Muscle layer of duodenum (tissue), 2 donors: ENCODE data around the gene WDHD1.
"Not testable (repeated sequence)": the region's sequence is repeated elsewhere in the genome, so short reads cannot be mapped to it uniquely, and the experiment has no call there.

Source experiments
- H3K27ac ChIP-seq: one replicate; pipeline ENCODE4 v1.7.0; 2013; ENCODE audit warnings: mild to moderate bottlenecking, low read length
- H3K27me3 ChIP-seq: one replicate; pipeline ENCODE4 v1.7.0; 2013; ENCODE audit warnings: low read depth, mild to moderate bottlenecking, control low read depth, low read length
- H3K36me3 ChIP-seq, 2 donors: one replicate each; pipeline ENCODE4 v1.7.0; 2013; ENCODE audit warnings: low read length in 2 of 2, control low read depth in 1 of 2, mild to moderate bottlenecking in 1 of 2; ENCODE audit not compliant: insufficient read depth in 2 of 2, control insufficient read depth in 1 of 2
- H3K4me1 ChIP-seq, 2 donors: one replicate each; pipeline ENCODE4 v1.7.0; 2013; ENCODE audit warnings: low read length in 2 of 2, mild to moderate bottlenecking in 2 of 2, control low read depth in 1 of 2, moderate library complexity in 1 of 2; ENCODE audit not compliant: insufficient read depth in 2 of 2, control insufficient read depth in 1 of 2
- H3K4me3 ChIP-seq, 2 donors: one replicate each; pipeline ENCODE4 v1.7.0; 2013; ENCODE audit warnings: low read length in 2 of 2, low read depth in 1 of 2, mild to moderate bottlenecking in 1 of 2
- H3K9me3 ChIP-seq, 2 donors: one replicate each; pipeline ENCODE4 v1.7.0; 2013; ENCODE audit warnings: low read length in 2 of 2, control low read depth in 1 of 2, mild to moderate bottlenecking in 1 of 2; ENCODE audit not compliant: control insufficient read depth in 1 of 2
- donor health status: healthy.

The WDHD1 gene

DNA sequence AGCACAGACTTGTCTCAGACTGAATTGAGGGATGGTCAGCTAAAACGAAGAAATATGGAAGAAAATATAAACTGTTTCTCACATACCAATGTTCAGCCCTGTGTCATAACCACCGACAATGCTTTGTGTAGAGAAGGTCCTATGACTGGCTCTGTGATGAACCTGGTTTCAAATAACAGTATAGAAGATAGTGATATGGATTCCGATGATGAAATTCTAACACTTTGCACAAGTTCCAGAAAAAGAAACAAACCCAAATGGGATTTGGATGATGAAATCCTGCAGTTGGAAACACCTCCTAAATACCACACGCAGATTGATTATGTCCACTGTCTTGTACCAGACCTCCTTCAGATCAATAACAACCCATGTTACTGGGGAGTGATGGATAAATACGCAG is 16.6 kb upstream of the WDHD1 start:
- no peaks in the 10 kb centered on the region for H3K27me3 ChIP-seq

DNA sequence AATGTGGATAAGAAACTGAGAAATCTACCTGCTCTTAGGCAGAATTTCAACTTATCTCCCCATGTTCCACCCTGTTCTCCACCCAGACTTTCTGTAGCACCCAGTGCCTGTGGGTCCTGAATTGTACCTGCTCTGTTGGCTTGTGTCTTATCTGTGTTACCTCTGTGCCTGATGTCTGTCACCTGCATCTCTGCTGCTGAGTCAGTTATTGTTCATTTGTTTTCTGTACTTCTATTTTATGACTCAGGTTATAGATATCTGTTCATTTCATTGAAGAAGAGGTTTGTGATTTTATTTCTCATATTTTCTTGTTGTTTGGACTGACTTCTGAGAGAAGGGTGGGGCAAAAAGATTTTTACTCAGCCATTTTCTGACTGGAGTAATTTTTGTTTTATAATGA is 11.8 kb upstream of the WDHD1 start:
- H3K4me1 ChIP-seq, result no peaks in the 10 kb centered on the region
- no peaks in the 10 kb centered on the region for H3K9me3 ChIP-seq
- no peak overlapping the region for H3K4me3 ChIP-seq
- no peaks in the 10 kb centered on the region for H3K27me3 ChIP-seq
- no peak overlapping the region for H3K27ac ChIP-seq
- H3K36me3 ChIP-seq, result peaks cover 15 to 20% of the 10 kb centered on the region in 2 donors

More for the DNA sequence above, 16.6 kb upstream of the WDHD1 start:
- H3K4me3 ChIP-seq, result no peak overlapping the region
- no peaks in the 10 kb centered on the region for H3K4me1 ChIP-seq
- no peak overlapping the region for H3K27ac ChIP-seq
- no peaks in the 10 kb centered on the region for H3K9me3 ChIP-seq
- H3K36me3 ChIP-seq, result peaks cover 18 to 21% of the 10 kb centered on the region in 2 donors

DNA sequence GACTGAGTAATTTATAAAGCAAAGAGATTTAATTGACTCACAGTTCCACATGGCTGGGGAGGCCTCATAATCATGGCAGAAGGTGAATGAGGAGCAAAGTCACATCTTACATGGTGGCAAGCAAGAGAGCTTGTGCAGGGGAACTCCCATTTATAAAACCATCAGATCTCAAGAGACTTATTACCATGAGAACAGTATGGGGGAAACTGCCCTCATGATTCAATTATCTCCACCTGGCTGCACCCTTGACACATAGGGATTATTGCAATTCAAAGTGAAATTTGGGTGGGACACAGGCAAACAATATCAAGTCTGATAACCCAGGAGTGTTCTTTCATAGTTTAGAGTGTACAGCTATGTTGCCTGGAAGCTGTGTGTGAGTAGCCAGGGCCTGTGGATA is 11.1 kb upstream of the WDHD1 start:
- H3K4me1 ChIP-seq, H3K4me3 ChIP-seq, H3K9me3 ChIP-seq, H3K27ac ChIP-seq, H3K27me3 ChIP-seq: not testable (repeated sequence)
- peaks cover 8 to 13% of the 10 kb centered on the region in 2 donors for H3K36me3 ChIP-seq

DNA sequence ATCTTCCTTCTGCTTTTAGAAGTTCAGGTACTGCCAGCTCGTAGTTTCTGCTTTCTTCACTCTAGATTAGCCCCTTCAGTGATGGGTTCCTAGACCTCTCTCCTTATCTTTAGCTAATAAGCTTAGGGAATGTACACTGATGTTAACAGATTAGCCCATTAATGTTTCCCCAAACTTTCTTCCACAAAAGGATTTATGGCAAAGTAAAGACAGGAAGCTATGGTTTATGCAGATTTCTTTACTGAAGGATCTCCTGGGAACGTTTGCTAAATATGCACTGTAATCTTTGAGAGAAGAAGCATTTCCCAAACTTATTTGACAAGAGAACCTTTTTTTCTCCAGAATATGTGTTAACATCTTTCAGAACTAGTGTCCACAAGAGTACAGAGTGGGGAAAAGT is 4.3 kb upstream of the WDHD1 start:
- Histone ChIP-seq H3K27ac (no peak overlapping the region), H3K27me3 (no peaks in the 10 kb centered on the region), H3K4me3 (no peak overlapping the region), H3K36me3 (peaks cover 0 to 6% of the 10 kb centered on the region in 2 donors), H3K4me1 (peaks cover 8 to 26% of the 10 kb centered on the region in 2 donors), H3K9me3 (no peaks in the 10 kb centered on the region)

DNA sequence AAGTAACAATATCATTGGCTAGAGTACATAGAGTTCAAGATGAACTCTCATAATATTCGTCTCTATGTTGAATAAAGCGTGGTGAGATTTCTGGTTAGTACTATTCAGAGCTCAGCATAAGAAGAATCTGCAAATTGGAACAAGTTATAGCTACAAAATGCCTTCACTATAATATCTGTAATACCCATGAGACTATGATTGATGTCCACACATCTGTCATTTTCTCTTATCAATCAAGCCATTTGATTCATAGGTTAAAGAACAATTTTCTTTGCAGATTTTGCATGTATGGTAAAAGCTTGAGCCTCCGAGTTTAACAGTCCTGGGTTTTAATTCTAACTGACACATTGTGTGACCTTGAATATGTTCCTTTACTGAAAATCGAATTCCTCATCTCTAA is 1.6 kb upstream of the WDHD1 start:
- Histone ChIP-seq H3K9me3 (no peaks in the 10 kb centered on the region), H3K4me1 (peaks cover 8 to 29% of the 10 kb centered on the region in 2 donors), H3K36me3 (no peaks in the 10 kb centered on the region), H3K4me3 (peak overlapping the region; percentile 90 to 96), H3K27ac (no peak overlapping the region), H3K27me3 (no peaks in the 10 kb centered on the region)

DNA sequence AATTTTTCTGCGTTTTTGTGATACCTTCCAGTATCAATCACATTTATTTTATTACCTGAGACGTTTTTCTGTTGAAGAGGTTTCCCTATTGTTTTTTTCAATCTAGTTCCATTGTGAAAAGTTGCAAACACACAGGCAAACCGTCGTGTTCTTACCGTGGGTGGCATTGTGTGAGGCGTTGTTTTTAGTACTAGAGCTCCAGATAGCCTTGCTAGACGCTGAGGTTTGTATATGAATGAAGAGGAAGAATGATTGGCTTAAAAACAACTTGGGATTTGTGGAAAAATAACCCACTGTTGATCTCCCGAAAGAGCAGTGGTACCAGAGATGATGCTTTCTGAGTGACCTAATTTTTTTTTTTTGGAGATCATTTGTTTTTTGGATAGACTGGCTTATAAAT is 1.2 kb upstream of the WDHD1 start:
- Histone ChIP-seq H3K27ac (no peak overlapping the region), H3K4me3 (peak overlapping the region; percentile 90 to 96), H3K36me3 (no peaks in the 10 kb centered on the region), H3K27me3 (no peaks in the 10 kb centered on the region), H3K4me1 (peaks cover 8 to 29% of the 10 kb centered on the region in 2 donors), H3K9me3 (no peaks in the 10 kb centered on the region)

DNA sequence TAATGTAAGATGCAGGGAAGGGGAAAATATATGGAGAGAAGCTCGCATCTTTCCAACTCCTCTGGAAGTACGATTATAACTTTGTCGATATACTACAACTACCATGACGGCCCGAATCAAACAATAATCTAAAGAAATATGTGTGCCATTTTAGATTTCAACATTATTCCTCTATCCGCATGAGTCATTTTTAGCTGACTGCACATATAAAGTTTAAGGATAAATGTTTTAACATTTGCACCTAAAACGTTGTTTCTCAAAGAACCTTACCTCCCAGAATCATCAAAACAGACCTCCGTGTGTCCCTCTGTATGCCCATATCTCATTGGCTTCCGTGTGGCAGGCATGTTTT is 482 bp downstream of the WDHD1 start:
- peak overlapping the region; percentile 90 to 96 for H3K4me3 ChIP-seq
- H3K27ac ChIP-seq, result peak overlapping the region; percentile 75
- H3K9me3 ChIP-seq, result no peaks in the 10 kb centered on the region
- no peaks in the 10 kb centered on the region for H3K36me3 ChIP-seq
- H3K27me3 ChIP-seq, result no peaks in the 10 kb centered on the region
- H3K4me1 ChIP-seq, result peaks cover 8 to 28% of the 10 kb centered on the region in 2 donors

DNA sequence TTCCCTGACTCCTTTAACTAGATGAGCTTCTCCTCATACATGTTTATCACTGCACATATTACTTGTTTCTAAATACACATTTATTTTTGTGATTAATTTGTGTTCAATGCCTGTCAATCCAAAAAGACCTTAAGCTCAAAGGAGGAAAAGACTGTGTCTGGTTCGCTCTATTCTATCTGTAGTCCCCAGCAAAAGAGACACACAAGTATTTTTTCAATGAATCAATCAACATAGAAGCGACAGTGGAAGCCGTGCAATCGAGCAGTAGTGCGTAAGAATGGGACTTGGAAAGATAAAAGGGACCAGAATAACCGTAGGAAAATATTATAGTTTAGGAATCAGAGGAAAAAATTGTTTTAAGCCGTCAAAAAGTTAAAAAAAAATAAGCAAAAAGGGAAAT is 951 bp downstream of the WDHD1 start:
- peaks cover 8 to 24% of the 10 kb centered on the region in 2 donors for H3K4me1 ChIP-seq
- H3K27me3 ChIP-seq, result no peaks in the 10 kb centered on the region
- H3K4me3 ChIP-seq, result peak overlapping the region; percentile 90 to 96
- no peak overlapping the region for H3K27ac ChIP-seq
- no peaks in the 10 kb centered on the region for H3K9me3 ChIP-seq
- no peaks in the 10 kb centered on the region for H3K36me3 ChIP-seq

DNA sequence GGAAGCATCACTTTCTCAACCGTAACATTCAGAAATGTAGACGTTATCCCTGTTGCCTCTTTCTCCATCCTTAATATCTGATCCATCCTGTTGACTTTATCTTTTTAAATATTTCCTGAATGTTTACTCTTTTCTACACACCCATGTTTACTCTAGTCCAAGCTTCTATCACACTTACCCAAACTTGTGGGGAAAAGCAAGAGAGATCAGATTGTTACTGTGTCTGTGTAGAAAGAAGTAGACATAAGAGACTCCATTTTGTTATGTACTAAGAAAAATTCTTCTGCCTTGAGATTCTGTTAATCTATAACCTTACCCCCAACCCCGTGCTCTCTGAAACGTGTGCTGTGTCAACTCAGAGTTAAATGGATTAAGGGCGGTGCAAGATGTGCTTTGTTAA is 2.5 kb downstream of the WDHD1 start:
- peaks cover 8 to 23% of the 10 kb centered on the region in 2 donors for H3K4me1 ChIP-seq
- not testable (repeated sequence) for H3K27ac ChIP-seq, H3K4me3 ChIP-seq, H3K36me3 ChIP-seq, H3K9me3 ChIP-seq, H3K27me3 ChIP-seq

DNA sequence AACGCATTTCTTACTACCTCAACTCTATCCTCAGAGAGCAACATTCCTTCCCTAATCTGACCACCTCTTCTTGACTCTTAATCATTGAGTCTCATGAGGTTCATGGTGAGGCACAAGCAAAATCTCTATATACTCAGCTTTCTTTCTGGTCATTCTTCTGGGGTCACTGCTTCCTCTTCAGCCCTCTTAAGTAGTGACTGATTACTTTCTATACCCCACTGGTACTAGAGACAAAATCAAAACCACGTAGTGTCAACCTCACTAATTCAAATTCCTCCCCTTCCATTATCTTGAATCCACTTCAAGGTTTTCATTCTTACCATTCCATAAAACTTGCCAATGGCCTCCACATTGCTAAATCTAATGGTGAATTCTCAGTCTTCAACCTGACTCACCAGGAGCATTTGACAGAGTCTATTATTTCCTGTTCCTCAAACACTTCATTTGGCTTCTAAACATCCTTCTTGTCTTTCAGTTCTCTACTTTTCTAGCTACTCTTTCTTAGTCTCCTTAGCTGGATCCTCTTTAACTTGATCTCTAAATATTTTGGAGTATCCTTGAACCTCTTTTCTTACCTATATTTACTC is 6.8 kb downstream of the WDHD1 start:
- no peak overlapping the region for H3K27ac ChIP-seq
- H3K4me3 ChIP-seq, result no peak overlapping the region
- no peaks in the 10 kb centered on the region for H3K4me1 ChIP-seq
- no peaks in the 10 kb centered on the region for H3K27me3 ChIP-seq
- H3K9me3 ChIP-seq, result no peaks in the 10 kb centered on the region
- H3K36me3 ChIP-seq, result no peaks in the 10 kb centered on the region

DNA sequence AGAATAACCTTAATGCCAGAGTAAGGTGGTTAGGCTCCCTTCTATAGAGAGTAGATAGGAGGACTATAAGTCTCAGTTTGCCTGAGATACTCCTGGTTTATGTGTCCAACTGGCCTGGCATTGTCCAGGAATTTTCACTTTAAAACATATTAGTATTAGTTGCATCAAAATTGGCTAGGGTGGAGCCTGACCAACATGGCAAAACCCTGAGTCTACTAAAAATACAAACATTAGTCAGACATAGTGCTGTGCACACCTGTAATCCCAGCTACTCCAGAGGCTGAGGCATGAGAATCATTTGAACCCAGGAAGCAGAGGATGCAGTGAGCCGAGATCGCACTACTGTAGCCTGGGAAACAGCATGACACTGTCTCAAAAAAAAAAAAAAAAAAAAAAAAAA is 11.9 kb downstream of the WDHD1 start:
- Histone ChIP-seq H3K4me3 (no peak overlapping the region), H3K9me3 (no peaks in the 10 kb centered on the region), H3K27ac (no peak overlapping the region), H3K4me1 (no peaks in the 10 kb centered on the region), H3K27me3 (no peaks in the 10 kb centered on the region), H3K36me3 (no peaks in the 10 kb centered on the region)

DNA sequence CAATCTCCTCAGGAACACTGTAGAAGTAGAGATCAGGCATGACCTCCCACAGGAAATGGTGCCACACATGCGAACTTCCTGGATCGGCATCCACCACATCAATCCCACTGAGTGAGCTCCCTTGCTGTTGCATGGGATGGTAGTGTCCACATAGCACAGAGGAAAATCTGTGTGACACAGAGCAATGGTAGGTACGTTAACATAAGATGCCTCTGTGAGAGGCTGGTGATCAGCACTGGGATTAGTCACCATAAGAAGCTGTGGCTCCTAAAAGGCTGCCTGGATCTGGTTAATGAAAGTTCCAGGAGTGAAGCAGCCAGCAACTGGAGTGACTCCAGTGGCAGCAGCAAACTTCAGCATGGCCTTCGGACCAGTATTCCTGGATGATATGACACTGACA is 21.8 kb downstream of the WDHD1 start:
- Histone ChIP-seq H3K4me1 (no peaks in the 10 kb centered on the region), H3K4me3 (no peak overlapping the region), H3K27me3 (no peaks in the 10 kb centered on the region), H3K9me3 (no peaks in the 10 kb centered on the region), H3K36me3 (no peaks in the 10 kb centered on the region), H3K27ac (no peak overlapping the region)
